Right ventricle myocardium superior (tissue), 1 donor: ENCODE results near the gene CLASP2. TPM values are rescaled to one million over a fixed set of nuclear protein-coding genes. Genes with fewer than 3 reads are reported as not detected.
"Not testable (repeated sequence)": the region's sequence is repeated elsewhere in the genome, so short reads cannot be mapped to it uniquely, and the experiment has no call there.

Experiments used
- ATAC-seq: fragments of 200-7000 bp; cut with Tn5 transposase; one replicate; pipeline ENCODE4 v1.9.1; 2020; ENCODE audit warnings: mild to moderate bottlenecking; ENCODE audit not compliant: poor library complexity
- DNase-seq: peaks from one replicate; pipeline ENCODE4 v3.0.0-alpha.2; 2020
- intact Hi-C: fragments of 100-400 bp; cut with DNase I; formaldehyde crosslinking; loops from one replicate; pipeline ENCODE4 v1.11.2; 2022
- long read RNA-seq: library from polyadenylated mRNA; unstranded; transcript quantifications from one replicate; pipeline ENCODE4 v2.0.0, GENCODE V29; 2021
- total RNA-seq: library from RNA; stranded (reverse); fragmentation: NEBNext Ultra II Directional; extraction: Animal tissue kit (Norgen Biotek cat#: 25700); gene quantifications from one replicate; pipeline ENCODE4 v1.2.1, GENCODE V29; 2021
- donor health status: DM: no; HTN: yes; CAD: no; lungs with severe emphysema.

Gene CLASP2
- 68.3 TPM for total RNA-seq
- long read RNA-seq, partial matches to known transcripts = 17 of 60 reads
- long read RNA-seq, other reads (novel, unspliced or antisense) = 43 of 60 reads

DNA sequence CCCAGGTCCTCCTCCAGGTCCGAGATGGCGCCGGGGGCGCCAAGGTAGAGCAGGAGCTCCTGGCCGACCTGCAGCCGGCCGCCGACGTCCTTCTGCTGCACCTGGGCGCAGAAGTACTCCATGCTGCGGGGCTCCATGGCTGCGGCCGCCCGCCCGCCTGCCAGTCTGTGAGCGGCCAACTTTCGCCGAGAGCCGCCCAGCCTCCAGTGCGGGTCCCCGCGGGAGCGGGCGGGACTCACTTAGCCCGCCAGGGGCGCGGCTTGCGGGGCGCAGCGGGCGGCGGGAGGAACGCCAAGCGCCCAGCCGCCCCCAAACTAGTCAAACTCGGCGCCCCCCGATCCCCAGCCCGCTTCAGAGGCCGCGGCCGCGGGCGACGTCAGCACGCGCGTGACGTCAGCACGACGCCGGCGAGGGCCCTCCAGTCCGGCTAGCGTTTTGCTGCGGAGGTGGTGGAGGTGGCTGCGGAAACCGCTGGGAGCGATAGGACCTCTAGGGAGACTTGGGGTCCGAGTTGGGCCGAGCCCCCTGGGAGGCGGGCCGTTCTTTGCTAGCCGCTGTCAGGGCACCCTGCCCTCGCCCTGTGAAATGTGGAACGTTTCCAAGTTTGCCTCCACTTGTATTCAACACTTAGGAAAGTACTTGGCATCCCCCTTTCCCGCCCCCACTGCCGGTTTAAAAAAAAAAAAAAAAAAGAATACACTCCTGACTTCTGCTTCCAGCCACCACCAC, at the start of gene CLASP2:
CLASP2 (minus strand) TSS at position 389 of the 729 bp plus-strand sequence; CDS start at position 137, 252 bp downstream.
- intact Hi-C loops = loop anchor here (5.0 kb wide), 2 partner anchors 61 to 81 kb away; no protein-coding TSS in a partner anchor
- DNase-seq (peak; percentile 93), ATAC-seq (peak; percentile 98)

DNA sequence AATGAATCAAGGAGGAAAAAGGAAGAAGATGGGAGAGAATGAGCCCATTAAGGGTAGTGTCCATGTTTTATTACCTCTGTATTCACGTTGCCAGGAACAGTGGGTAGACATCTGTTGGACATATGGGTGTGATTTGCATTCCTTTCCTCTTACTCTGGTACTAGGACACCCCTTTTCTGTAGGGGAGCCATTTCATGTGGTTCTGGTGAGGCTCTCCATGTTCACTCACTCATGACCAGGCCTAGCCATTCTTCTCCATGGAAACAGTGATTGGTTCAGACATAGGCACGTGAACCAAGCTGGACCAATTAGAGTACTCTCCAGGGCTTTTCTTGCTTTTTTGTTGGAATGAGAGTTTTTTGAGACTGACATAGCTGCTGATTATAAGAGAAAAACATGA, 40.8 kb upstream of the CLASP2 start:
- ATAC-seq (no peak), DNase-seq (no peak)
- intact Hi-C loops = no loop called here

DNA sequence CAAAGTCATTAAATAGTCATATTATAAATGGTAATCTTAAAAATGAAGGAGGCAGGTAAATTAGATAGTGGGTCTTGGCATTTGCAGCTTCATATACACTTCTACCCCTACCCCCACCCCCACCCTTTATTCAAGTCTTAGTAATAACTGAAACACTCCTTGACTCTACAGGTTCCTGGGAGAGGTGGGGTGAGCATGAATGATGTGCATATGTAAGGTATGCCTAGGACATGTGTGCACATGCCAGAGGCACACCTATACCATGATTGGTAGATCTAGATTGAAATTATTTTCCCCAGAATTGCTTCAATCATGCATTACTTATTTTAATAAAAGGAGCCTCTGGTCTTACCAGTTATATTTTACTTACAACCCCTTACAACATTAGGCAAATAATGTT, 40.2 kb upstream of the CLASP2 start:
- no peak for DNase-seq
- no peak for ATAC-seq
- intact Hi-C loops = no loop called here

DNA sequence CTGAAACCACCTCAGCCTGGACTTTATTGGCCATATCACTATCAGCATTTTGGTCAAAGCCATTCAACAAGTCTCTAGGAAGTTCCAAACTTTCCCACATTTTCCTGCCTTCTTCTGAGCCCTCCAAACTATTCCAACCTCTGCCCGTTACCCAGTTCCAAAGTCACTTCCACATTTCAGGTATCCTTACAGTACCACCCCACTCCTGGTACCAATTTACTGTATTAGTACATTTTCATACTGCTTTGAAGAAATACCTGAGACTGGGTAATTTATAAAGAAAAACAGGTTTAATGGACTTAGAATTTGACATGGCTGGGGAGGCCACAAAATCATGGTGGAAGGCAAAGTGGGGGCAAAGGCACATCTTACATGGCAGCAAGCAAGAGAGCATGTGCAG, 36.3 kb upstream of the CLASP2 start:
- intact Hi-C loops, ATAC-seq, DNase-seq: not testable (repeated sequence)

DNA sequence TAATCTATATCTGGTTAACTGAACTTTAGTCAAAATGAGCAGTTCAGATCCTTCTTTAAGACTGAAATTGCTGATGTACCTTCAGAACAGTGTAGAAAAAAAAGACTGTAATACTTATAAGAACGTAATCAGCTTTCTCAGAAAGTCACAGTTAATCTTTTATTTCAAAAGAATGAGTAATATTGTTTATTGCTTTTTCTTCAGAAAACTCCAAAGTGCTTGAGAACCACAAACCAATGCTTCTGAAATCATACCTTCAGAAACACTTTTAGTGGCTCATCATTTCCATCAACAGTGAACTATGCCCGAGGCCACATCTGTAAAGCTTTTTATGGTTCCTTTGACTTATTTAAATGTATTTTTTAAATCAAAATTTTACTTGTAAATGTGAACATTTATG, 33.3 kb upstream of the CLASP2 start:
- DNase-seq = no peak
- intact Hi-C loops = no loop called here
- ATAC-seq = no peak

DNA sequence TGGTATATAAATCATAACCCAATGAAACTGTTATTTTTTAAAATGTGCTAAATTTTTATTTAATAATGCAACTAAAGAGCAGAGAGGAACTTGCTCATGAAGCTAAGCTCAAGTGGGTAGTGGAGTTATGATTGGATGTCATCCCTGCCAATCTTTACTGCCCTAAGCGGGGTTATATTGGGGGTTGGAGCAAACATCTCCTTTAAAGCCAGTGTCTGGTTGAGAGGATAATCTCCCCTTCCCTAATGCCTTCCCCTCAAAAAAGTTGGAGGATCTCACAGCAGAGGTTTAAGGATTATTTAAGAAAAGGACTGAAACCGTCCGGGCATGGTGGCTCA, 32.1 kb upstream of the CLASP2 start:
- DNase-seq (no peak), ATAC-seq (no peak)
- intact Hi-C loops = no loop called here

DNA sequence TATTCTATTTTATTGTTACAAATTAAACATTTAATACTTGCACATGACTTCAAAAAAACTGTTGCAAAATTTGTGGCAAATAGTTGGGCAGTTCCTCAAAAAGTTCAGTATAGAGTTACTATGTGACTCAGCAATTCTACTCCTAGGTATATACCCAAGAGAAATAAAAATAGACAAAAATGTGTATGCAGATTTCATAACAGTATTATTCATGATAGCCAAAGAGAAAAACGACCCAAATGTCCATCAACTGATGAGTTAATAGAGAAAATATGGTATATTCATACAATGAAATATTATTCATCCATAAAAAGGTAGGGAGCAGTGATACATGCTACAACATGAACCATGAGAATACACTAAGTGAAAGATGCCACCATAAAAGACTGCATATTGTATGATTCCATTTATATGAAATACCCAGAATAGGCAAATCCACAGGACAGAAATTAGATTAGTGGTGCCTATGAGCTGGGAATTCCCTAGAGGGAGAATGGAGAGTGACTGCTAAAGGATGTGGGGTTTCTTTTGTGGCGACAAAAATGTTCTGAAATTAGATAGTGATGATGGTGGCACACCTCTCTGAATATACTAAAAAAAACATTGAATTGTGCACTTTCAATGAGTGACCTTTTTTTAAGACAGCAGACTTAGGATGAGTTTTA, 31.6 kb upstream of the CLASP2 start:
- intact Hi-C loops = no loop called here
- no peak for DNase-seq
- ATAC-seq = no peak

DNA sequence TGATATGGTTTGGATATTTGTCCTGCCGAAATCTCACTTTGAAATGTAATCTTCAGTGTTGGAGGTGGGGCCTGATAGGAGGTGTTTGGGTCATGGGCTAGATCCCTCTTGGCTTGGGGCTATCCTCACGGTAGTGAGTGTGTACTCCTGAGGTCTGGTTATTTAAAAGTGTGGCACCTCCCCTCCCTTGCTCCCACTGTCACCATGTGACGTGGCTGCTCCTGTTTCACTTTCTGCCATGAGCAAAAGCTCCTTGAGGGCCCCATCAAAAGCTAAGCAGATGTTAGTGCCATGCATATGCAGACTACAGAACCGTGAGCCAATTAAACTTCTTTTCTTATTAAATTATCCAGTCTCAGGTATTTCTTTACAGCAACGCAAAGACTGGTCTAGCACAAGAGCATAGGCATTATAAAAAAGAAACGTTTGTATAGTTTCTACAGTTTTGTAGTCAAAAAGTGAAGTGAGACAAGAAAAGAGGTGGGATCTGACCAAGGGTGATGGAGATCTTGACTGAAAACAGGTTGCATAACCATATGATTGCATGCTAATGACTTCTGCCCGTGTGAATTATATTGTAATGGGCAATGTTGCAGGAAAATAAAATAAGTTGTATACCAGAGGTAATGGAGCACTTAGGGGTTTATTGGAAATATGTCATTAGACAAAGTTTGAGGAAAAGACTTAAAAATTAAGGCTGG, 28.5 kb upstream of the CLASP2 start:
- no peak for DNase-seq
- intact Hi-C loops = no loop called here
- no peak for ATAC-seq

DNA sequence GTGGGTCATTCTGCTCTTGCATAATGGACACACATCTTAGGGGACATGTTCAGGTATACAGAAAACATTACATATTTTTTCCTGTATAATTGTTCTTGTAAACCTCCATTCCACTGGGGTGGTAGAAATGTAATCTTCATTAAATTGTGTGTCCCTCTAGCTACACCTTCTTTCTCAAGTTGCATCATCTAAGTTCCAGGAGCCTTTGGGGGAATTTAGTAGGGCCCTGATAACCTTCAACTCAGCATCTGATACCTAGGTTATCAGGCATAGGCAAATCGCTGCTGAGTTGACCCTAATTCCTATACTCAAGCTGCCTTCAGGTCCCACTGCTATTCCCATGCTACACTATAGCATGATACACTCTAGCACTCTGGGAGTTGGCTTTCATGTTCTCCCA, 19.1 kb upstream of the CLASP2 start:
- DNase-seq = no peak
- intact Hi-C loops = no loop called here
- ATAC-seq = no peak

DNA sequence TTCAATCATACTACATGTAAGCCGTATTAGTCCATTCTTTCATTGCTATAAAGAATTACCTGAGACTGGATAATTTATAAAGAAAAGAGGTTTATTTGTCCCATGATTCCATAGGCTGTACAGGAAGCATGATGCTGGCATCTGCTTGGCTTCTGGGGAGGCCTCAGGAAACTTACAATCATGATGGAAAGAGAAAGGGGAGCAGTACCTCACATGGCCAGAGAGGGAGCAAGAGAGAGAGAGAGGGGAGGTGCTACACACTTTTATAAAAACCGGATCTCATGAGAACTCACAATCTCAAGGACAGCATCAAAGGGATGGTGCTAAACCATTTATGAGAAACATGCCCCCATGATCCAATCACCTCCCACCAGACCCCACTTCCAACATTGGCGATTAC, 14.3 kb upstream of the CLASP2 start:
- intact Hi-C loops = no loop called here
- no peak for ATAC-seq

DNA sequence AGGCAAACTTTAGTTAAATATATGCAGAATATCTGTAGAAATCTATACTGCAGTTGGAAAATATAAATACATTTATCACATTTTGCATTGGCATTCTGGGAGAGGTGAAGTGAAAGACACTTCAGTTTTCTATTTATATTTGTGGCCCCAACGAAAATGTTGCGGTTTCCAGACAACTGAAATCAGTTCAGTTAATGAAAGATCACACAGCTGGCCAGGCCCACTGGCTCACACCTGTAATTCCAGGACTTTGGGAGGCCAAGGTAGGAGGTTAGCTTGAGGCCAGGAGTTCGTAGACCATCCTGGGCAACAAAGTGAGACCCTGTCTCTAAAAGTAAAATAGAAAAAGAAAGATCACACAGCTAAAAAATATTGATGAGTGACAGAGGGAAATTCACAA, 11.9 kb upstream of the CLASP2 start:
- intact Hi-C loops = no loop called here
- ATAC-seq = no peak
- DNase-seq = no peak

More for the DNA sequence above, 14.3 kb upstream of the CLASP2 start:
- no peak for DNase-seq

DNA sequence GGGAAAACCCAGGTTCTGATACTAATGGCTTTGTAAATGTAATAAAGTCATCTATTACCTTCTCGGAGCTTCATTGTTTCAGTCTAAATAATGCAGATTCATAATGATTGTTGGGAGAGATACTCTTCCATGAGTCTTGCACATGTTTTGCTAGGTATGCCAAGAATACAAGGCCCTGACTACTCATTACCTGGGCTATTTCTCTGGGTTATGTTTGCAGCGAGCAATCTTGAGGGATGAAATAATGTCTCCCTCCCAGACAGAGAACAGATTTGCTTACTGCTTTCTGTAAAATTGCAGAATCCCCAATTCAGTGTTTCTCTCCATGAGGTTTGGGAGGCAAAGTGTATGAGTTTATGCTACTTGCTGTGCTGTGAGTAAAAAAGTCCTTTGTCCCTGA, 6.2 kb upstream of the CLASP2 start:
- ATAC-seq (no peak), DNase-seq (no peak)
- intact Hi-C loops = no loop called here

DNA sequence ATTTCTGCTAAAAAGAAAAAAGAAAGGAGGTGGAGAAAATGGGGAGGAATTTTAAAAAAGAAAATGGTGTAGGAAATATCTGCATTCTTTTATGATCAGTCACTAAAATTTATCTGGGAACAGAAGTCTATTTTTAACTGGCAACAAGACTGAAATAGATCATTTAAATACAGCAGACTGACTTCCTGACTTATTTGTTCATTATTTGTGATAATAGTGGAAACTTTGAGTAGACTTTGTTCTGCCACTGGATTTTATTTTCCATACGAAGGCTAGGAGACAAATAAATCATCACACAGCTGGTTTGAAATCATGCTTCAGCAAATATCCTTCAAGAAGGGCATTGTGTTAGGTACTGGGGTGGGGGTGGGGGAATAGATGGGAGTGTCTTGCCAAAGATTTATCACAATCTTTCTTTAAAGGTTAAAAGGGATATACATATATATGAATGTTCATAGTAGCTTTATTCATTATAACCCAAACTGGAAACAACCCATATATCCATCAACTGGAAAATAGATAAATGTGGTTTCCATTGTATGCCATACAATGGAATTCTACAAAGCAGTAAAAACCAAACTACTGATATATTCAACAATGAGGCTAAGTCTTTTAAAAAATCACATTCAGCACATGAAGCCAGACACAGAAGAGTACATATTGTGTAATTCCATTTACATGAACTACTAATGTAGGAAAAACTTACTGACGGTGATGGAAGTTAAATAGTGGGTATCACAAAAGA, 4.7 kb upstream of the CLASP2 start:
- DNase-seq (no peak), ATAC-seq (no peak)
- intact Hi-C loops = no loop called here

DNA sequence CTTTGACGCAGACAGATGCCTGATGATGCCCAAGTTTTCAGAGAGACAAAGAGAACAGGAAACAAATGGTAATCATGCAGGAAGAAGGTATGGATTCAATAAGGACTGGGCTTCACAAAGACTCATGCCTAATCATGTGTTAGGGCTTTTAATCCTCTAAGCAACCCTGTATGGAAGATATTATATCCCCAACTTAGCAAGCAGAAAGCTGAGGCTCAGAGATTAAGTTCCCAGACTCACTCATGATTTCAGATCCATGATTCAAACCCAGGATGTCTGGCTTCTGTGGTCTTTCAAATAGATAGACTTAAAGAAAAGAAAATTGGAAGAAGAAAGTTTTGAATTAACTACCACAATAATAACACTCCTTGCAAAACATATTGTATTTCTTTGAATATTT, 4.1 kb upstream of the CLASP2 start:
- intact Hi-C loops = no loop called here
- DNase-seq (no peak), ATAC-seq (no peak)

DNA sequence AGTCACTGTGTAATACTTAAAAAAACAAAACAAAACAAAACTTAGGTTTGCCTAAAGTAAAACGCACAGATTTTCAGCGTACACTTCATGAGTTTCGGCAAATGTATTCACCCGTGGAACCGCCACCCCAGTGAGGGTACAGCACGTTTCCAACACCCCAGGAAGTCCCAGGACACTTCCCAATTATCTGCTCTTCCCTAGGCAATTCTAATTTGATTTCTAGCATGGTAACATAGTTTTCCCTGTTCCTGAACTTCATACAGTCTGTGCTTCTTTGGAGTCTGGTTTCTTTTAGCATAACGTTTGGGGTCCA, 497 bp upstream of the CLASP2 start:
- intact Hi-C loops = loop anchor here (5.0 kb wide), 2 partner anchors 61 to 81 kb away; no protein-coding TSS in a partner anchor
- DNase-seq (no peak), ATAC-seq (peak; percentile 3)

DNA sequence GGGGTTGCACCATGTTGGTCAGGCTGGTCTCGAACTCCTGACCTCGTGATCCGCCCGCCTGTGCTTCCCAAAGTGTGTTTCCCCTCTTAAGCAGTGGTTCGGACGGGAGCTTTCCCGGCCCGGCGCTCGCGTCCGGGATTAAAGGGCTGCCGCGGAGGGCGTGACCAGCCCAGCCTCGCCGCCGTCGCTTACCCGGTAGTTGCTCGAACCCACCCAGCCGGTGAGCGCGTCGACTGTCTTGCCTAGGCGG, 513 bp downstream of the CLASP2 start:
- ATAC-seq = peak; percentile 82
- intact Hi-C loops = loop anchor here (5.0 kb wide), 2 partner anchors 60 to 80 kb away; no protein-coding TSS in a partner anchor
- peak; percentile 79 for DNase-seq

DNA sequence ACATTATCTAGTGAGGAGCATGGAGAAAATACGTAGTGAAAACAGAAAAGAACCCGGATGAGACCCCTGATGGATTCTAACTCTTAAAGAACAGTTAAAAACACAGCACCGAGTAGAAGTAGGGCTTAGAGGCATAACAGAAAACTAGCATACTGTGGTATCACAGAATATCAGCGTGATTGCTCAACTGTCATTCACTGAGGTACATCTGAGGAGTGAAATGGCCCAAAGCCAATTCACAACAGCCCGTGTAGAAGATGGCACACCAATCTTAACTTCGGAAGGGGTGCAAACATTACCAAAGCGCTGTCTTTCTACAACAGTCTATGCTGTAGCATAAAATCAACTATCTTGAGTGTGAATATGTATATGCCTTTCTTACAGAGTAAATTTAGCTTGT, 1.8 kb downstream of the CLASP2 start:
- intact Hi-C loops = loop anchor here (5.0 kb wide), 2 partner anchors 59 to 79 kb away; no protein-coding TSS in a partner anchor
- ATAC-seq (no peak), DNase-seq (no peak)

DNA sequence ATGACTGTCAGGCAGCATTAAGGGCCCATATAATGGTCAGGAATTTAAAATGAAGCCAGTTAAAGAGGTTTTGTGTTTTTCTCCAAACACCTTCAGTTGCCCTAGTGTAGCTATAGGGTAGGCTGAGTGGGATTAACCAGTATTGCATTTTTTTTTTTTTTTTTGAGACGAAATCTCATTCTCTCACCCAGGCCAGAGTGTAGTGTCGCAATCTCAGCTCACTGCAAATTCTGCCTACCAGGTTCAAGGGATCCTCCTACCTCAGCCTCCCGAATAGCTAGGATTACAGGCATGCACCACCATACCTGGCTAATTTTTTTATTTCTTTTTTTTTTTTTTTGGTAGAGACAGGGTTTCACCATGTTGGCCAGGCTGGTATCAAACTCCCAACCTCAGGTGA, 7.0 kb downstream of the CLASP2 start:
- ATAC-seq = no peak
- intact Hi-C loops = no loop called here
- DNase-seq = no peak

DNA sequence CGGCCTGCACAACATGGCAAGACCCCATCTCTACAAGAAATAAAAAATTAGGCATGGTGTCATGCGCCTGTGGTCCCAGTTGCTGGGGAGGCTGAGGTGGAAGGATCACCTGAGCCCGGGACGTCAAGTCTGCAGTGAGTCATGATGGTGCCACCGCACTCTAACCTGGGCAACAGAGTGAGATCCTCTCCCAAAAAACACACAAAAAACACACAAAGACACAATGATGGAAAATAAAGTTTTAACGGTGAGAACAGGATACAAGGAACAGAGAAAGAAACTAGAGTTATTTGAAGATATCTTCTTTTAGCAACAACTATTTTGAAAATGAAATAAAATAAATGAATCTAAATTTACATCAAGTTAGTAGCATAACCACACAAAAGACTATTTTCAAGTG, 12.0 kb downstream of the CLASP2 start:
- DNase-seq = no peak
- intact Hi-C loops = no loop called here
- no peak for ATAC-seq
